Body of pancreas (tissue), 4 donors: ENCODE results near the gene SLC25A36. TPM values are rescaled to one million over a fixed set of nuclear protein-coding genes. Genes with fewer than 3 reads are reported as not detected.
"Not testable (repeated sequence)": the region's sequence is repeated elsewhere in the genome, so short reads cannot be mapped to it uniquely, and the experiment has no call there.

ENCODE experiments used
- ATAC-seq: fragments of 150-250 bp; one replicate; pipeline ENCODE4 v1.9.1; 2016
- DNase-seq, 4 donors: peaks; one replicate each; pipeline ENCODE4 v3.0.0-alpha.2; 2019
- H3K27ac ChIP-seq, 4 donors: fragments of 200-600 bp; sonication (generic); 1 replicate in 3 of 4; 2 replicates in 1 of 4; pipeline versions ENCODE4 v1.5.1 to v1.6.1; 2016 to 2019; ENCODE audit warnings: mild to moderate bottlenecking in 1 of 4, mixed read lengths in 1 of 4, moderate library complexity in 1 of 4
- H3K27me3 ChIP-seq, 2 donors: fragments of 200-600 bp; sonication (generic); one replicate each; pipeline ENCODE4 v1.6.0; 2016; ENCODE audit warnings: mild to moderate bottlenecking in 1 of 2
- H3K36me3 ChIP-seq, 2 donors: fragments of 200-600 bp; sonication (generic); replicated peaks in 1 of 2; 2 replicates each; pipeline ENCODE4 v1.5.1; 2016; ENCODE audit warnings: low read depth in 2 of 2; ENCODE audit not compliant: insufficient read depth in 1 of 2
- H3K4me1 ChIP-seq: fragments of 200-600 bp; sonication (generic); one replicate; pipeline ENCODE4 v1.6.0; 2016
- H3K4me3 ChIP-seq, 2 donors: fragments of 200-600 bp; sonication (generic); 1 replicate in 1 of 2; 2 replicates in 1 of 2; pipeline ENCODE4 v1.5.1; 2016 to 2019
- H3K9me3 ChIP-seq, 3 donors: fragments of 200-600 bp; sonication (generic); 1 replicate in 2 of 3; 2 replicates in 1 of 3; pipeline ENCODE4 v1.5.1; 2016
- CTCF ChIP-seq, 7 experiments: fragments of 450-650 bp in 4 of 7; fragments of 200-600 bp in 3 of 7; sonication (generic) in 3 of 7; IDR thresholded peaks; one replicate each; pipeline ENCODE4 v1.5.1; 2016 to 2019; ENCODE audit warnings: antibody characterized with exemption in 7 of 7
- POLR2A ChIP-seq, 3 donors: fragments of 450-650 bp; IDR thresholded peaks; one replicate each; pipeline ENCODE4 v1.6.1; 2016; ENCODE audit warnings: antibody characterized with exemption in 3 of 3, mild to moderate bottlenecking in 2 of 3
- WGBS, 2 donors: methylation state at CpG; one replicate each; pipeline ENCODE4 v1.1.5; 2017; 5-methylcytosine and 5-hydroxymethylcytosine counted together
- intact Hi-C: fragments of 100-400 bp; cut with DNase I; formaldehyde crosslinking; loops from one replicate; pipeline ENCODE4 v1.15.1; 2023
- total RNA-seq, 2 donors: library from RNA; depleted of rRNA; stranded (reverse); fragments of >200 nt; gene quantifications; one replicate each; pipeline ENCODE4 v1.1.0, GENCODE V29; 2016

SLC25A36 gene
- total RNA-seq, 2 donors from 2014 or later = 84.0 to 111 TPM

- H3K27me3 ChIP-seq = no peaks in the 10 kb centered on the region
- WGBS, 2 donors = 24 to 35% methylated on average over 4 of the region's 4 CpGs
- H3K4me1 ChIP-seq = no peaks in the 10 kb centered on the region
- intact Hi-C loops = loop anchor here (5.0 kb wide), 1 partner anchor 175 kb away; no protein-coding TSS in a partner anchor
- TF ChIP-seq POLR2A (IDR thresholded peaks at IDR 0.05) (no peak), CTCF (IDR thresholded peaks at IDR 0.05) (no peak)
- no peak overlapping the region for H3K27ac ChIP-seq
- no peaks in the 10 kb centered on the region for H3K9me3 ChIP-seq
- H3K4me3 ChIP-seq = no peak overlapping the region
- ATAC-seq = no peak
- H3K36me3 ChIP-seq = no peaks in the 10 kb centered on the region
- DNase-seq = no peak
Observed at GRCh38 chr3:141011997-141012262, 70.3 kb downstream of the SLC25A36 start.

GRCh38 chr3:141012571-141012970 is 70.9 kb downstream of the SLC25A36 start:
- ATAC-seq (no peak), DNase-seq (no peak)
- Histone ChIP-seq H3K9me3 (no peaks in the 10 kb centered on the region), H3K36me3 (no peaks in the 10 kb centered on the region), H3K27ac (no peak overlapping the region), H3K27me3 (no peaks in the 10 kb centered on the region), H3K4me1 (no peaks in the 10 kb centered on the region), H3K4me3 (no peak overlapping the region)
- 92 to 94% methylated on average over 2 of the region's 2 CpGs for WGBS, 2 donors
- TF ChIP-seq POLR2A (IDR thresholded peaks at IDR 0.05) = no peak
- no peak for TF ChIP-seq CTCF (IDR thresholded peaks at IDR 0.05)
- intact Hi-C loops = loop anchor here (5.0 kb wide), 1 partner anchor 175 kb away; no protein-coding TSS in a partner anchor

GRCh38 chr3:141015481-141015880 is 73.8 kb downstream of the SLC25A36 start:
- ATAC-seq = no peak
- no peak overlapping the region for H3K4me3 ChIP-seq
- H3K4me1 ChIP-seq = no peaks in the 10 kb centered on the region
- H3K27ac ChIP-seq = no peak overlapping the region
- no peaks in the 10 kb centered on the region for H3K36me3 ChIP-seq
- intact Hi-C loops = no loop called here
- TF ChIP-seq POLR2A (IDR thresholded peaks at IDR 0.05) (no peak), CTCF (IDR thresholded peaks at IDR 0.05) (no peak)
- no peaks in the 10 kb centered on the region for H3K9me3 ChIP-seq
- no peaks in the 10 kb centered on the region for H3K27me3 ChIP-seq
- 73 to 82% methylated on average over 3 of the region's 3 CpGs for WGBS, 2 donors
- no peak for DNase-seq

- not testable (repeated sequence) for H3K27ac ChIP-seq
Observed at GRCh38 chr3:141017366-141018322, 76.0 kb downstream of the SLC25A36 start.

GRCh38 chr3:141019244-141019643 is 77.6 kb downstream of the SLC25A36 start:
- H3K27me3 ChIP-seq = no peaks in the 10 kb centered on the region
- intact Hi-C loops = no loop called here
- 94 to 98% methylated on average over 9 to 19 of the region's 19 CpGs for WGBS, 2 donors
- TF ChIP-seq CTCF (IDR thresholded peaks at IDR 0.05) (no peak), POLR2A (IDR thresholded peaks at IDR 0.05) (no peak)
- no peaks in the 10 kb centered on the region for H3K9me3 ChIP-seq
- H3K4me3 ChIP-seq = no peak overlapping the region
- H3K27ac ChIP-seq = no peak overlapping the region
- no peaks in the 10 kb centered on the region for H3K36me3 ChIP-seq
- DNase-seq (no peak), ATAC-seq (no peak)
- no peaks in the 10 kb centered on the region for H3K4me1 ChIP-seq

More at GRCh38 chr3:141017366-141018322, 76.0 kb downstream of the SLC25A36 start:
- H3K4me1 ChIP-seq, H3K27me3 ChIP-seq, intact Hi-C loops, H3K36me3 ChIP-seq, DNase-seq, H3K9me3 ChIP-seq, H3K4me3 ChIP-seq, ATAC-seq: not testable (repeated sequence)
- 74 to 90% methylated on average over 20 to 21 of the region's 23 CpGs for whole genome bisulfite sequencing, 2 donors
